Measurements from ENCODE around the gene STK10. TPM values are rescaled to one million over a fixed set of nuclear protein-coding genes. Genes with fewer than 3 reads are reported as not detected.

Gene STK10
- total and polyA plus RNA-seq, 2 donors (not counting 1 experiment from before 2014, with no cell fraction given): 97.9 to 253 TPM

- H3K4me1 ChIP-seq (ENCODE audit: control insufficient read depth in 2 of 2, insufficient read depth in 2 of 2, low read length in 2 of 2): peaks cover 42 to 61% of the 10 kb centered on the region in 2 donors
- Mint-ChIP-seq H3K4me1 (peaks cover 75% of the 10 kb centered on the region), H3K4me3 (no peak overlapping the region), H3K9me3 (ENCODE audit: insufficient read depth) (no peaks in the 10 kb centered on the region), H3K27ac (peak overlapping the region; percentile 72), H3K27me3 (no peaks in the 10 kb centered on the region)
- intact Hi-C loops (cut with micrococcal nuclease): no loop called here
- 52% methylated on average over 4 of the region's 7 CpGs for WGBS (ENCODE audit: insufficient coverage)
- no peak overlapping the region for H2AFZ ChIP-seq (ENCODE audit: insufficient read depth, low read depth, low read length, poor library complexity, severe bottlenecking)
- ATAC-seq (ENCODE audit: low read depth): peak; percentile 65
- peak overlapping the region; percentile 38 for H3K4me2 ChIP-seq (replicated peaks; ENCODE audit: low read depth, low read length, poor library complexity, severe bottlenecking)
- ChIA-PET CTCF (interaction anchor here (1.3 to 4.2 kb wide), 2 partner anchors 9 to 23 kb away, joined by 3 to 16 read pairs; partner anchors contain the start of gene STK10), POLR2A (no interaction called here)
- no peak for DNase-seq
- H3K9ac ChIP-seq (ENCODE audit: low read length): no peak overlapping the region
- H3K36me3 ChIP-seq (replicated peaks in 1 of 2; ENCODE audit: control extremely low read depth in 1 of 2, control insufficient read depth in 1 of 2, extremely low read depth in 1 of 2, insufficient read depth in 2 of 2, low read length in 1 of 2): peaks cover 0 to 53% of the 10 kb centered on the region in 2 experiments
- peak overlapping the region in 1 of 5 experiments; percentile 14 for H3K4me3 ChIP-seq (ENCODE audit: control extremely low read depth in 1 of 5, extremely low read depth in 1 of 5, insufficient read depth in 1 of 5, low read depth in 2 of 5, low read length in 4 of 5)
- peak overlapping the region in 1 of 2 donors; percentile 45 for H3K27ac ChIP-seq (ENCODE audit: low read length in 2 of 2)
- no peaks in the 10 kb centered on the region for H3K9me3 ChIP-seq (ENCODE audit: control extremely low read depth in 1 of 3, control insufficient read depth in 2 of 3, insufficient read depth in 1 of 3, low read length in 2 of 3)
- no peaks in the 10 kb centered on the region for H3K27me3 ChIP-seq (replicated peaks in 1 of 4; ENCODE audit: control extremely low read depth in 1 of 4, control insufficient read depth in 3 of 4, insufficient read depth in 4 of 4, low read length in 3 of 4)
- H3K79me2 ChIP-seq (ENCODE audit: control insufficient read depth, insufficient read depth, low read length): peaks cover 100% of the 10 kb centered on the region
- no peak for TF ChIP-seq CTCF (IDR thresholded peaks at IDR 0.05)
- no peak for TF ChIP-seq EZH2 (IDR thresholded peaks at IDR 0.05; ENCODE audit: borderline replicate concordance, insufficient read depth, low read depth, low read length, poor library complexity, severe bottlenecking)
- H4K20me1 ChIP-seq (ENCODE audit: control insufficient read depth, insufficient read depth, low read length, poor library complexity, severe bottlenecking): peaks cover 97% of the 10 kb centered on the region
Measured at GRCh38 chr5:172165465-172165864, 22.6 kb downstream of the STK10 start.

GRCh38 chr5:172164769-172165212, 23.2 kb downstream of the STK10 start:
- Histone ChIP-seq H3K4me1 (ENCODE audit: control insufficient read depth in 2 of 2, insufficient read depth in 2 of 2, low read length in 2 of 2) (peaks cover 41 to 62% of the 10 kb centered on the region in 2 donors), H3K27me3 (replicated peaks in 1 of 4; ENCODE audit: control extremely low read depth in 1 of 4, control insufficient read depth in 3 of 4, insufficient read depth in 4 of 4, low read length in 3 of 4) (no peaks in the 10 kb centered on the region), H3K79me2 (ENCODE audit: control insufficient read depth, insufficient read depth, low read length) (peaks cover 100% of the 10 kb centered on the region), H3K4me3 (ENCODE audit: control extremely low read depth in 1 of 5, extremely low read depth in 1 of 5, insufficient read depth in 1 of 5, low read depth in 2 of 5, low read length in 4 of 5) (no peak overlapping the region), H2AFZ (ENCODE audit: insufficient read depth, low read depth, low read length, poor library complexity, severe bottlenecking) (no peak overlapping the region), H3K36me3 (replicated peaks in 1 of 2; ENCODE audit: control extremely low read depth in 1 of 2, control insufficient read depth in 1 of 2, extremely low read depth in 1 of 2, insufficient read depth in 2 of 2, low read length in 1 of 2) (peaks cover 0 to 52% of the 10 kb centered on the region in 2 experiments), H3K9ac (ENCODE audit: low read length) (no peak overlapping the region), H3K27ac (ENCODE audit: low read length in 2 of 2) (peak overlapping the region in 1 of 2 donors; percentile 45), H3K9me3 (ENCODE audit: control extremely low read depth in 1 of 3, control insufficient read depth in 2 of 3, insufficient read depth in 1 of 3, low read length in 2 of 3) (no peaks in the 10 kb centered on the region), H3K4me2 (replicated peaks; ENCODE audit: low read depth, low read length, poor library complexity, severe bottlenecking) (peak overlapping the region; percentile 38), H4K20me1 (ENCODE audit: control insufficient read depth, insufficient read depth, low read length, poor library complexity, severe bottlenecking) (peaks cover 97% of the 10 kb centered on the region)
- 92% methylated on average over 10 of the region's 13 CpGs for WGBS (ENCODE audit: insufficient coverage)
- no peak for DNase-seq
- Mint-ChIP-seq H3K4me1 (peaks cover 75% of the 10 kb centered on the region), H3K27ac (peak overlapping the region; percentile 72), H3K4me3 (no peak overlapping the region), H3K27me3 (no peaks in the 10 kb centered on the region), H3K9me3 (ENCODE audit: insufficient read depth) (no peaks in the 10 kb centered on the region)
- intact Hi-C loops (cut with micrococcal nuclease): no loop called here
- POLR2A ChIA-PET: interaction anchor here (0.8 kb wide), 1 partner anchor 11 kb away, joined by 3 read pairs; no protein-coding TSS in a partner anchor
- no peak for ATAC-seq (ENCODE audit: low read depth)
- TF ChIP-seq EZH2 (IDR thresholded peaks at IDR 0.05; ENCODE audit: borderline replicate concordance, insufficient read depth, low read depth, low read length, poor library complexity, severe bottlenecking) (no peak), CTCF (IDR thresholded peaks at IDR 0.05) (no peak)
- CTCF ChIA-PET: interaction anchor here (0.7 to 4.2 kb wide), 3 partner anchors 9 to 24 kb away, joined by 3 to 16 read pairs (median 4); partner anchors contain the start of gene STK10
